Right hindlimb (tissue), 1 donor: ENCODE measurements around the gene ARL6IP4.
"Not testable (repeated sequence)": the region's sequence is repeated elsewhere in the genome, so short reads cannot be mapped to it uniquely, and the experiment has no call there.

ENCODE experiments used
- DNase-seq: peaks from one replicate; pipeline ENCODE4 v3.0.0-alpha.2; 2018

The ARL6IP4 gene

GRCh38 chr12:123013185-123014095 lies 33.0 kb downstream of the ARL6IP4 start:
- no peak for DNase-seq

GRCh38 chr12:123014473-123014872 lies 34.0 kb downstream of the ARL6IP4 start:
- DNase-seq, result not testable (repeated sequence)

DNA sequence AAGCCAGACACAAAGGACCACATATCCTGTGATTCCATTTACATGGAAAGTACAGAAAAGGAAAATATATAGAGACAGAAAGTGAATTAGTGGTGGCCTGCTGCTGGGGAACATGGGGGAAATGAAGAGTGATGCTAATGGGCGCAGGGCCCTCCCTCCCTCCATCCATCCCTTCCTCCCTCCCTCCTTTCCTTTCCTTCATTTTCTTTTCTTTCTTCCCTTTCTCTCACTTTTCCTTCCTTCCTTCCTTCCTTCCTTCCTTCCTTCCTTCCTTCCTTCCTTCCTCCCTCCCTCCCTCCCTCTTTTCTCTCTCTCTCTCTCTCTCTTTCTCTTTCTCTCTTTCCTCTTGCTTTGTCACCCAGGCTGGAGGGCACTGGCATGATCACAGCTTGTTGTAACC lies 37.3 kb downstream of the ARL6IP4 start:
- no peak for DNase-seq

DNA sequence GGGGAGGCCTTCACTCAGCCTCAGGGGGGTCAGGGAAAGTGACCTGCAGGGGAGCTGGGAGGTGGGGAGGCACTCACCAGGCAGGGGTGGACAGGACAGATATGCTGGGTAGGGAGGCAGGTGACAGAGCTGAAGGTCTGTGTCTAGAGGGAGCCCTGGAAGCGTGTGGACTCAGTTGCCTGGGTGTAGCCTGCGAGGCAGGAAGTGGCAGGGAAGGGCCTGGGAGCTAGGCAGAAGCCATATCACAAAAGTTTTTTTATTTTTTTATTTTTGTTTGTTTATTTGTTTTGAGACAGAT lies 39.3 kb downstream of the ARL6IP4 start:
- DNase-seq, result no peak

- no peak for DNase-seq
Observed at GRCh38 chr12:123021688-123022604, 41.5 kb downstream of the ARL6IP4 start.

DNA sequence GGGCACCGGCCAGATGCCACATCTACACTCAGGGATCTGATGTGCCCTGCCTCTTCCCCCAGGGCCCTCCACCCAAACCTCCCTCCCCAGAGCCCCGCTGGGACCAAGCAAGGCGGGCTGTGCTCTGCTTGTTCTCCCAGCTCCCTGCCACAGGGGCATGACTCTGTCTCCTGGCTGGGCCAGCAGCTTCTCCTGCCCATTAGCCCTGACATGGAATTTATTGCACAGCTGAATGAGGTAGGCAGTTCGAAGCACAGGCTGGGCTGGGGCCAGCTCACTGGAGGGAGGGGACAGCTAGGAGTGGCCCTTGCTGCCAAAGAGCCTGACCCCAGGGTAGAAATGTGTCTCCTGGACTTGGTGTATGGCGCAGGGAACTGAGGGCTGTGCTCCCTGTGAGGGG lies 42.4 kb downstream of the ARL6IP4 start:
- DNase-seq, result no peak

GRCh38 chr12:123024819-123025391 lies 44.4 kb downstream of the ARL6IP4 start:
- no peak for DNase-seq

DNA sequence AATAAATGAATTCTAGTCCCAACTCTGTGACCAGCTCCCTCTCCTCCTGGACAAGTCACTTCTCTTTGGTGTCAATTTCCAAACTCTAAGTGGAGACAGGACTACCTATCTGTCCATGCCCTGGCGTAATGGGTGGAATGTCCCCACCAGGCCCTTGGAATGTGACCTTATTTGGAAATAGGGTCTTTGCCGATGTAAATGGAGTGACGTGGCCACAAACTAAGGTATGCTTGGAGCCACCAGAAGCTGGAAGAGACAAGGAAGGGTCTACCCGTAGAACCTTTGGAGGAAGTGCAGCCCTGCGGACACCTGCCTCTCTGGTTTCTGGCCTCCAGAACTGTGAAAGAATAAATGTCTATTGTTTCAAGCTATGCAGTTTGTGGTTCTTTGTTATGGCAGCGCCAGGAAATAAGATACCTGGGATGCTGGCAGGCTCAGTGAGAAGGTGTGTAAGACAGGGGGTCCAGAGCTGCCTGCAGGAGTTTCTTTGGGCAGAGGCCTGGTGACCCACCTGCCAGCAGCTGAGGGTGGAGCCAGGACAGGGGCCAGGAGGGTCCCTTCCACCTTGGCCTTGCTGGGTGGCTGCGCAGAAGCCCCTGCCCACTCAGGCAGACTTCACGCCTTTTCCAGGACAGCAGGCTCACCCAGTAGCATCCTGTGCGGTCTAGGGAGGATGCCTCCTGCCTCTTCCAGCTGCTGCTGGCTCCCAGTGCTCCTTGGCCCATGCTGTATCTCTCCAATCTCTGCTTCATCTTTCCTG lies 45.8 kb downstream of the ARL6IP4 start:
- no peak for DNase-seq

- no peak for DNase-seq
Observed at GRCh38 chr12:123027726-123028445, 47.4 kb downstream of the ARL6IP4 start.

GRCh38 chr12:123028475-123028874 lies 48.0 kb downstream of the ARL6IP4 start:
- no peak for DNase-seq

DNA sequence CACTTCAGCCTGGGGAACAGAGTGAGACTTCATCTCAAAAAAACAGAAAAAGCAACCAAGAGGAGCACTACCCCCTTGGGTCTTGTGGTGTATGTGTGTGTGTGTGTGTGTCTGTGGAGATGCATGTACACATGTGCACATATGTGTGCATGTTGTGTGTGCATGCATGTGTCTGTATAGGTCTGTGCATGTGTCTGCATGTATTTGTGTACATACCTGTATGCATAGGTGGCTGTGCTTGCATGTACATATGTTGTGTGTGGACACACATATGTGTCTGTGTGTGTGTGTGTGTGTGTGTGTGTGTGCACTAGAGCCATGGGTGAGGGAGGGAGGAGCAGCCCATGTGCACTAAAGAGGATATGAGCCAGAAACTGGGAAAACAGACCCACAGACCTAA lies 49.1 kb downstream of the ARL6IP4 start:
- no peak for DNase-seq

DNA sequence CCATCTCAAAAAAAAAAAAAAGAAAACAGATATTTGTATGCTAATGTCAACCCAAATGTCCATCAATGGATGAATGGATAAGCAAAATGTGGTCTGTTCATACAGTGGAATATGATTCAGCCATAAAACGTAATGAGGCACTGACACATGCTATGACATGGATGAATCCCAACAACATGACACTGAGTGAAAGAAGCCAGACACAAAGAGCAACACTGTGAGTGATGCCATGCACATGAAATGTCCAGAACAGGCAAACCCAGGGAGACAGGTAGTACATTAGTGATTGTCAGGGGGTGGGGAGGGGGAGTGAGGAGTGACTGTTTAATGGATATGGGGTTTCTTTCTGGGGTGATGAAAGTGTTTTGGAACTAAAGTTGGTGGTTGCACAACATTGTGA lies 50.2 kb downstream of the ARL6IP4 start:
- DNase-seq, result no peak

DNA sequence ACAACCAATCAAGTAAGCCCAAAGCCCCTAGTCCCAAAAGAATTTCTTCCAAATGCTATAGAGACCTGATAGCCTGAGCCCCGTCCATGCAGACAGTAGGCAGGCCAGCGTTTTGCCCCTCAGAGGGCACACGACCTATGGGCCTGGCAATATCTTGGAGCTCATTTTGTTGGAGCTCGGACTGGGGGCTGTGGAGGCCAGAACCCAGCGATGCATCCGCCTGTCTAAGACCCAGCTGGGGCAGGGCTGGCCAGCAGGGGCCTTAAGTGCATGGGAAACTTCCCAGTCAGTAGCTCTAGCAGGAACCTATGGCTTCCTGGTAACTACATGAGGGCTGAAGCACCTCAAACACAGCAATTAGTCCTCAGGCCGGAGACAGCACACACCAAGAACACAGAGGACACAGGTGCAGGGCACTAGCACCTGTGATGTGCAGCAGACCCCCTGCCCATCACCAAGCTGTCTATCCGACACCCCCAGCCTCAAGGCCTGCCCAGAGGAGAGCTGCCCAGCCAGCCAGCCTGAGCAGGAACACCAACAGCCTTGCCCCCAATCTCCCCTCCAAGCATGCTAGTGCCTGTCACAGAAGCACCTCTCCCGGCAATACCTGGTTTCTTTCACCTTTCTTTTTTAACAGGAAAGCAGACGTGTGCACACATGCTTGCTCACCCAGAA lies 50.8 kb downstream of the ARL6IP4 start:
- DNase-seq, result no peak
